NCI-H748 treated with DMSO at 0.1 percent for 48 hours (cell line): ENCODE measurements around the gene ADAM12.
"Not testable (repeated sequence)": the region's sequence is repeated elsewhere in the genome, so short reads cannot be mapped to it uniquely, and the experiment has no call there.

ENCODE experiments used
- DNase-seq: peaks from one replicate; lab custom pipeline; 2025; lab: John Stamatoyannopoulos, UW

ADAM12 gene

DNA sequence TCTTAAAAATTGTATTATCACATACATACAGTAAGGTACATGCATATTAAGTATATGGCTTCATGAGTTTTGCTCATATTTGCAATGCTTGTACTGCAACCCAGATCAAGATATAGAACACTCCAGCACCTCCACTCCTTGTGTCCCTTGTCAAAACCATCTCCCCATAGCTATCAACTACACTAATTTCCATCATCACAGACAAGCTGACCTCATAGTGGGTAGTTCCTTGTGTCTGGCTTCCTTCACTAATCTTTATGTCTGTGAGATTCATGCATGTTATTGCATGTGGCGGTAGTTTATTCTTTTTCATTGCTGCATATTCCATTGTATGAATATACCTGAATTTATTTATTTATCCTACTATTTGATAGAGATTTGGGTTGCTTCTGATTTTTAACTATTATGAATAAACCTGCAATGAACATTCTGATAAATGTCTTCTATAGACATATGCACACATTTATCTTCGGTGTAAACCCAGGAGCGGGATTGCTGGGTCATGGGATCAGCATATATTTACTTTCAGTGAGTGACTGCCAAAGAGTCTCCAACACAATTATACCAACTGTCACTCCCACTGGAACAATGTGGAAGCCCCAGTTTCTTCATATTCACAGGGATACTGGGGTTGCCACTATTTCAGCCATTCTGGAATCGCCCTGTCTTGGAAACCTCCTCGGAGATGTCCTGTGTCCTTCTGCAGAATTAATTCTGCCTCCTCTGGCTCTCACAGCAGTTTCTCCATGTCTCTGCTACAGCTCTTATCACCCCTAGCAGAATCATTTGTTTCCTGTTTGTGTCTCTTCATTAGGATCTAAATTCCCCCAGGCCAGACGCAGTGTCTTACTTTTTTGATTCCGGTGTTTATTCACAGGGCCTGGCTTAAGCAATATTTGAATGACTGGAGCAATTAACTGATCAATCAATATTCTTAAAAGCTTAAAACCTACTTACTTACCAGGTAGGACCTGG is 14.7 kb upstream of the ADAM12 start:
- DNase-seq = no peak

DNA sequence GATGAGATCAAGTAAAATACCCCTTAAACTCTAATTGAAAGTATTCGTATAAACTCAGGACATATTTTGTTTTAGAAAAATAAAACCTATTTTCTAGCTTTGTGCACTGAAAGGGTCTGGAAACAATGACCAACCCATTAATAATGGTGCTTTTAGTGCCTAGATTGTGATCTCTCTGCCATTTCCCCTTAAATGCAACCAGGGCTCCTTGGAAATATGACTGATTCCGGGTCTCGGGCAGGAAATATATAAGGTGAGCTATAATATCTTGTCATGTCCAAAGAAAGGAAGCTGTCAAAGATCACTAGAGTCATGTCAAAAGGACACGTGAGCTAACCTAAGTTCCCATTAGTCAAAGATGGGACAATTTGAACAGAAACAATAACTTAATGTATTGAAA is 12.4 kb upstream of the ADAM12 start:
- no peak for DNase-seq

GRCh38 chr10:126398924-126399323 is 10.6 kb upstream of the ADAM12 start:
- no peak for DNase-seq

- no peak for DNase-seq
Measured at GRCh38 chr10:126398383-126398743, 10.1 kb upstream of the ADAM12 start.

DNA sequence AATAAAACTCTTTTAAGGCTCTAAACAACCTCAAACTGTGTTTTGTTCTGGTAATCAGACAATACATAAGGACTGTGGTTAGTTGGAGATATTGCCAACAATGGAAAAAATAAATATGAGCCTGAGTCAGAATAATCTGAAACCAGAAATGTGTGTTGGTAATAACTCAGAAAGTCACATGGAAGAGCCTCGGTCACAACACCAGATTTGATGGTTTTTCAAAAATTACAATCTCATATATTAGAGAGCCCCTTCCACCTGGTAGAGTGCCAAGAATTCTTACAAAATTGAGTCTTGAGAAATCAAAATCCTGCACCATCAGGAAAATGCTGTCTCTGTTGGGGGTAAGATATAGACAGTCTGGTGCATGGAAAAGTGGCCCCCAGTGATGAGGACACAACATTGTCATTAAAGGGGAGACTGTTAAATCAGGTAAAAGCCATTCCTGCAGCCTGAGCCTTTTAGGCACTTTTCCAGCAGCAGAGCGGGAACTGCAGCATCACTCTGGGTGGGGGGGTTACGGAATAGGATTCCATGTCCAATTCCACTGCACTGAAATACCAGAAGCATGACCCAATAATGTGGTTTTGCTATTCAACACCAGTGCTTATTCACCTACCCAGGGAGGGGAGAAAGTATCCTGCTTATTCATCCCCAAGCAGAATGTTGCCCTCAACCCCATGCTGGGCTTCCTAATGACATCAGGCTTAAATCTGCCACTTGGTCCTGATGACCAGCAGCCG is 9.5 kb upstream of the ADAM12 start:
- no peak for DNase-seq

DNA sequence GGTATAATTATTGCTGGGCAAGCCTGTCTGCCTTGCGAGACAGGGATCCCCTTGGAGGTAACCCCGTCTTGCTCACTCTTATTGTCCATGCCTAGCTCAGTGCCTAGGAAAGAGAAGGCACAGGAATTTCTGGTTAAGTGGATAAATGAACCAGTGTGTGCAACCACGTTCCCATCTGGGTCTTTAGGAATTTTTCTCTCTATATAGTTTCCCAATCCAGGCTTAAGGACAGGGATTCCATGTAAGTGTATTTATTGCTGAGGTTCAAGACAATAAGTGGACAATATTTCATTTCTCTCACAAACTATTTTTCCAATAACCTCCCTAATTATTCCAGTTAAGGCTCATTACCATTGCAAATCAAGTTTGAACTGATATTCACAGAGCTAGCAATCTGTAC is 8.9 kb upstream of the ADAM12 start:
- no peak for DNase-seq

DNA sequence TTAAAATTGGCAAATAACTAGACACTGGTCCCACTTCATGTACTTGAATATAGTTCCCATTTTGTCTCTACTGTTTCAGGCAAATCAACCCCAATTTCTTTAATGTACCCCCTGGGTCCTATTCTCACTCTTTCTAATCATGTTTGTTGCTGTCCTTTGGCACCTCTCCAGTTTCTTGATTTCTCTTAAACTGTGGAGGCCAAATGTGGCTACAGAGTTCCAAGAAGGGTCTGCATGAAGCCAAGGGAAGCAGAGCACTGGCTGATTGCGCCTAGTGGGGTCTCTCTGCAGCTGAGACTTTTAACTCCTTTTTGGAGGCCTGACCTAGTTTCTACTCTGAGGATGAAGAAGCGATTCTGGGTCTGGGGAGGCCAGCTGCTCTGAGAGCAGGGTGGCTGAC is 6.7 kb upstream of the ADAM12 start:
- DNase-seq = no peak

GRCh38 chr10:126393076-126393475 is 4.8 kb upstream of the ADAM12 start:
- DNase-seq = no peak

DNA sequence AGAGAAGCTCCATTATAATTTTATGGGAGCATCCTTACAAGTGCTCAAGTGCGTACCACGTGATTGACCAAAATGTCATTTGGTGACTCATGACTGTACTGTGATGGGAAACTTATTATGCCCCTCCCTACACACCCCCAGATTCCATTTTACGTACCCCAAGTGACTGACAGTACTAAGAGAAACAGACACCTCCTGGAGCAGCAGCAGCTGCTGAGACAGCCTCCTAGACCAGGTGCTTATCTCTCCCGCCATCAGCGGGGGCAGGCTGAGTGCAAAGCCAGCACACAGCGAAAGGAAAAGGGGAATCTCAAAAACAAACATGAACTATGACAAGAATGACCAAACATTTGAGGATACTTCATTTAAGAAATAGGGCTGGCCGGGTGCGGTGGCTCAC is 4.2 kb upstream of the ADAM12 start:
- no peak for DNase-seq

DNA sequence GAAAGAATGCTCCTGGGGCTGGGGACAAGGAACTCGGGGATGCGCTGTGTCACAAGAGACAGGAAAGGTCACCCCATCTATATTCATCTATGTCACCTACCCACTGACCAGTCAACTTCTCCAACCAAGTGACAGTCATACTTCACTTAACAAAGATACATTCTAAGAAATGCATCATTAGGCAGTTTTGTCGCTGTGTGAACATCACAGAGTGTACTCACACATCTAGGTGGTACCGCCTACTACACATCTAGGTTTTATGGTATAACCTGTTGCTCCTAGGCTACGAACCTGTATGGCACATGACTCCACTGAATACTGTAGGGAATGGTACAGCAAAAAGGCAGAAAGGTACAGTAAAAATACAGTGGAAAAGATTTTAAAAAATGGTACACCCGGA is 3.8 kb upstream of the ADAM12 start:
- no peak for DNase-seq

DNA sequence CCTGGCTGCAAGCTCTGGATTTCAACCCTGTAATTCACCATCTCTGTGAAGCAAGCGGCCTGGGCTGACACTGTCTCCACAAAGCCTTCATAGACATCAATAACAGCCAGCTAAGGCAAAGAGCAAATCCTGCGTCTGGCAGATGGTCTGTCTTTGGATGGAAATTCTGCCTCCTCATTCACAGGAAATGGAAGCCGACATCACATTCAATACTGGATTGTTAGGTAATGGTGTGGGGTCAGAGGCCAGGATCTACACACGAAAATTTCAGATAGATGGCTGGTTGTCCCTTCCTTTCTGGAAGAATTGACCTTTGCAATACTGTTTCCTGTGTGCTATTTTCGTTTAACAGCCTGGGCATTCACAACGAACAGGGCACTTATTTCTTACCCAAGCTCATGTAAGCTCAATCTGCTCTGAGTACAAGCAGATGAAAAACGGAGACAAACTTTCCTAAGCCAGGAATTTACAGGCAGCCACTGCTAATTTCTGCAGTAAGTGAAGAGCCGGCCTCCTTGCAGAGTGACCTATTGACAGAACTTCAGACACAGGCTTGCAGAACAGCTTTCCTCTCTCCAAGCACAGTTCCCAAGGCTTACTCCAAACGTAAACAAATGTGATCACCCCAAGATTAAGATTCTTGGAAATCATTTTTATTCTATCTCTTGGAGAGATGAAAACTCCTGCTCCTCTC is 3.1 kb upstream of the ADAM12 start:
- DNase-seq = no peak

- no peak for DNase-seq
Measured at GRCh38 chr10:126390324-126390723, 2.0 kb upstream of the ADAM12 start.

GRCh38 chr10:126387041-126387921 is 996 bp downstream of the ADAM12 start:
- DNase-seq = peak; percentile 24

DNA sequence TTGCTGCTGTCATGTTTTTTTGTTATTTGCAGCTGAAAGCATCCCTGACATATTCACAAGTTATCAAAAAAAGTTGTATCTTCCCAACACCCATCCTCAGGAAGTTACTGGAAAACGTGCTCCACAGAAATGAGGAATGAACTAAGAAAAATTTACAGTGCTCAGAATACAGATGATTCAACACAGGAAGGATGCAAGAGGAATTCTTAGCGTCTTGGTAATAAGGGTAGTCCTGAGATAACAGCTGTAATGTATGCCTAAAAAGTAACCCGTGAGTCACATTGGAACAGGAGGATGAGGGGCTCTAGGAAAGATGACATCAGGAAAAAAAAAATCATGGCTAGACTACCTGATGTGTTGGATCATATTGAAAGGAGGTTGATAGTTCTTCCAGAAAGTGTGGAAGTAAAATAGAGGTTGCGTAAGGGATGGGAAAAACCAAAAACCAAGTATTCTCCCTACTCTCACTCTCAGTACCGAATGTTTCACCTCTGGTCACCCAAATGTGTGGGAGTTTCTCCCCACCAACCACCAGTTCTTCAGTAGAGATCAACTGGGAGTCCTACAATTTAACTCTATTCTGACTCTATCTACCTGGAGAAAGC is 3.9 kb downstream of the ADAM12 start:
- no peak for DNase-seq

GRCh38 chr10:126380352-126381076 is 7.8 kb downstream of the ADAM12 start:
- DNase-seq = no peak

GRCh38 chr10:126379166-126379565 is 9.1 kb downstream of the ADAM12 start:
- DNase-seq = not testable (repeated sequence)

DNA sequence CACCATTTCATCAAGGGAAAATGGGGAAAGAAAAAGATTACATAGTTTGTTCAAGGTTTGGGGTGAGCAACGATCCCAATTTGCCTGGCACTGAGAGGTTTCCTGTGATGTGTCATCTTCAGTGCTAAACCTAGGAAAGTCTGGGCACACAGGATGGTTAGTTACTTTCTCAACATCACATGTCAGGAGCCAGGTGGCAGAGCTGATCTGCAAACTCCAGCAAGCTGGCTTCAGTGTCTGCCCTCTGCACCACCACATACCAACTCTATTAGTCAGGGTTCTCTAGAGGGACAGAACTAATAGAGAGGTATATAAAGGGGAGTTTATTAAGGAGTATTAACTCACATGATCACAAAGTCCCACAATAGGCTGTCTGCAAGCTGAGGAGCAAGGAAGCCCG is 11.3 kb downstream of the ADAM12 start:
- no peak for DNase-seq

GRCh38 chr10:126375926-126376554 is 12.2 kb downstream of the ADAM12 start:
- no peak for DNase-seq

DNA sequence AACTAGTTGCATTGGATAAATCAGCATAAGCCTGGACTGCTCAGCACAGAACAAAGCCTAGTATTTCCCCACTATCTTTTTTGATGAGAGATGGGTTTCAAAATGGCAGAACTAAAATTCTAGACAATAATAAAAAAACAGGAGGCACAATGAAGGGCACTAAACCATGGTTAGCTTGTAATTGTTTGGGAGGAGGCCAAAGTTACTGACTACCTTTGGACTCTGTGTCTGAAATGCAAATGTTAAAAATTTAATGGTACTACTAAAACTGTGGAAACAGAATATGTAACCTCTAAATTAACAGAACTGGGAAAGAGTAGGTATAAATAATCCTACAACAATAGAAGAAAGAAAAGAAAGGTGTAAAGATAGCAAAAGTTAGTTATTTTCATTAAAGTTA is 13.0 kb downstream of the ADAM12 start:
- no peak for DNase-seq

GRCh38 chr10:126374435-126374834 is 13.8 kb downstream of the ADAM12 start:
- DNase-seq = no peak
